ENCODE data around the gene SPATA22.
"Not testable (repeated sequence)": the region's sequence is repeated elsewhere in the genome, so short reads cannot be mapped to it uniquely, and the experiment has no call there.

The SPATA22 gene

DNA sequence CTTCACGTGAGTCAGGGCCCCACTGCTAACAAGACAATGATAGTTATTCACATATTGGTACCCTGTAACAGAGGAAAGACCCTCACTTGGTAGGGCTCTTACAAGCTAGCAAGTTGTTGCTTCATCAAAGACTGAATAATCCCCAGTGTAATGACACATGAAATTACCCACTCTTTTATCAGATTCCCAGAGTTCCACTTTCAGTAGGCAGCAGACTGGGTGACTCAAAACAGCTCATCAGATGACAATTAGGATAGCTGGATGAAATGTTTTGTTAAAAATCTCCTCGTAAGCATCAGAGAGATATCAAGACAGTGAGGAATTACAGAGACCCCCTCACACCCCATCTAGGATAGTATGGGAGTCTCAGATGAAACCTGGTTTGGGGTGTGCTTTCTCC lies 31.2 kb downstream of the SPATA22 start:
- DNase-seq (ENCODE audit: low read depth in 2 of 2): peak in 1 of 2 donors; percentile 20
- no peak overlapping the region for H3K4me3 ChIP-seq (replicated peaks in 1 of 2; ENCODE audit: low read depth in 2 of 2, low read length in 2 of 2)
- TF ChIP-seq CTCF (IDR thresholded peaks at IDR 0.05; ENCODE audit: low read depth, low read length): no peak

DNA sequence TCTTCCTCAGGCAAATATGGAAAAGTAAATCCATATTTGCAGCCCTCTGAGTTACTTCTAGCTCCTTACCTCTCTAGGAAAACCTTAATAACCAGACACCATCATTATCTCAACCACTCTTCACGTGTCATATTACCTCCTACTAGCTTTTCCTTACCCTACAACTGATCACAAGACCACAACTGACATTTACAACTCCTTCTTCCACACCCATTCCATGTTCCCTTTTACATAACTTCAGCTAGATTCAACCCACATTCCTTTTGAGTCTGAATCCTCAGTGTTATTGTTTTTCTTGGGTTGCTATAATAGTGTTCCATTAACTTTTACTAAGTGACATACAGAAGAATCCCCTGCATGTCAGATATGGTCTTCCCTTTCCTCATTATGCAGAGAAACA lies 33.3 kb downstream of the SPATA22 start:
- H3K4me3 ChIP-seq (replicated peaks in 1 of 2; ENCODE audit: low read depth in 2 of 2, low read length in 2 of 2): no peak overlapping the region
- TF ChIP-seq CTCF (IDR thresholded peaks at IDR 0.05; ENCODE audit: low read depth, low read length): no peak
- no peak for DNase-seq (ENCODE audit: low read depth in 2 of 2)

GRCh38 chr17:3433741-3434140 lies 37.9 kb downstream of the SPATA22 start, which contains the start of gene OR1E2:
Gene OR1E2 (minus strand): TSS chr17:3433841. CDS start chr17:3433841, 0 bp downstream.
- no peak for TF ChIP-seq CTCF (IDR thresholded peaks at IDR 0.05; ENCODE audit: low read depth, low read length)
- no peak within 1 kb of the TSS for H3K4me3 ChIP-seq (replicated peaks in 1 of 2; ENCODE audit: low read depth in 2 of 2, low read length in 2 of 2)
- DNase-seq (ENCODE audit: low read depth in 2 of 2): no peak

- peak in 1 of 2 donors; percentile 6 for DNase-seq (ENCODE audit: low read depth in 2 of 2)
- H3K4me3 ChIP-seq (replicated peaks in 1 of 2; ENCODE audit: low read depth in 2 of 2, low read length in 2 of 2): not testable (repeated sequence)
Measured at GRCh38 chr17:3433215-3433614, 38.4 kb downstream of the SPATA22 start.

GRCh38 chr17:3418222-3418621 lies 53.4 kb downstream of the SPATA22 start:
- no peak for TF ChIP-seq CTCF (IDR thresholded peaks at IDR 0.05; ENCODE audit: low read depth, low read length)
- no peak for DNase-seq (ENCODE audit: low read depth in 2 of 2)
- H3K4me3 ChIP-seq (replicated peaks in 1 of 2; ENCODE audit: low read depth in 2 of 2, low read length in 2 of 2): no peak overlapping the region

- H3K4me3 ChIP-seq (replicated peaks in 1 of 2; ENCODE audit: low read depth in 2 of 2, low read length in 2 of 2): no peak overlapping the region
- no peak for TF ChIP-seq CTCF (IDR thresholded peaks at IDR 0.05; ENCODE audit: low read depth, low read length)
- no peak for DNase-seq (ENCODE audit: low read depth in 2 of 2)
Measured at GRCh38 chr17:3415610-3416009, 56.0 kb downstream of the SPATA22 start.

- not testable (repeated sequence) for DNase-seq (ENCODE audit: low read depth in 2 of 2); H3K4me3 ChIP-seq (replicated peaks in 1 of 2; ENCODE audit: low read depth in 2 of 2, low read length in 2 of 2)
Measured at GRCh38 chr17:3412216-3412615, 59.4 kb downstream of the SPATA22 start.

- no peak within 1 kb of the TSS for H3K4me3 ChIP-seq (replicated peaks in 1 of 2; ENCODE audit: low read depth in 2 of 2, low read length in 2 of 2)
- TF ChIP-seq CTCF (IDR thresholded peaks at IDR 0.05; ENCODE audit: low read depth, low read length): no peak
- DNase-seq (ENCODE audit: low read depth in 2 of 2): no peak
Measured at GRCh38 chr17:3411070-3411469, 60.5 kb downstream of the SPATA22 start, which contains the start of gene OR3A3. Gene OR3A3 (plus strand): TSS chr17:3411370.

GRCh38 chr17:3403856-3404255 lies 67.8 kb downstream of the SPATA22 start:
- H3K4me3 ChIP-seq (replicated peaks in 1 of 2; ENCODE audit: low read depth in 2 of 2, low read length in 2 of 2); DNase-seq (ENCODE audit: low read depth in 2 of 2): not testable (repeated sequence)

Measured in cardiac fibroblast (primary cell).